Lung (tissue), 12 donors: ENCODE results near the gene ETV7. TPM values are rescaled to one million over a fixed set of nuclear protein-coding genes. Genes with fewer than 3 reads are reported as not detected.

Source experiments
- ATAC-seq: fragments of 200-7000 bp; cut with Tn5 transposase; one replicate; pipeline ENCODE4 v1.9.1; 2020; ENCODE audit warnings: moderate number of reproducible peaks; ENCODE audit not compliant: insufficient read depth, low FRiP score
- DNase-seq, 3 donors: peaks; one replicate each; pipeline ENCODE4 v3.0.0-alpha.2; 2013 to 2017
- H3K27ac ChIP-seq, 2 donors: one replicate each; pipeline ENCODE4 v1.5.1; 2013; ENCODE audit warnings: mild to moderate bottlenecking in 2 of 2, moderate library complexity in 2 of 2, control low read depth in 1 of 2, inconsistent platforms in 1 of 2, low read depth in 1 of 2, low read length in 1 of 2
- H3K27me3 ChIP-seq, 3 donors: one replicate each; pipeline ENCODE4 v1.5.1; 2013; ENCODE audit warnings: low read length in 2 of 3; ENCODE audit not compliant: control insufficient read depth in 3 of 3, insufficient read depth in 3 of 3
- H3K36me3 ChIP-seq, 4 donors: one replicate each; pipeline ENCODE4 v1.5.1; 2013; ENCODE audit warnings: low read length in 4 of 4, mild to moderate bottlenecking in 1 of 4, moderate library complexity in 1 of 4; ENCODE audit not compliant: control insufficient read depth in 4 of 4, insufficient read depth in 4 of 4
- H3K4me1 ChIP-seq, 5 donors: one replicate each; pipeline ENCODE4 v1.5.1; 2013; ENCODE audit warnings: low read length in 5 of 5, mild to moderate bottlenecking in 2 of 5, moderate library complexity in 1 of 5; ENCODE audit not compliant: control insufficient read depth in 5 of 5, insufficient read depth in 5 of 5
- H3K4me3 ChIP-seq: one replicate; pipeline ENCODE4 v1.5.1; 2013; ENCODE audit warnings: mild to moderate bottlenecking, control low read depth, moderate library complexity
- H3K9ac ChIP-seq, 2 donors: one replicate each; pipeline ENCODE4 v1.5.1; 2013; ENCODE audit warnings: low read length in 2 of 2, control low read depth in 1 of 2; ENCODE audit not compliant: insufficient read depth in 1 of 2
- H3K9me3 ChIP-seq, 4 donors: one replicate each; pipeline ENCODE4 v1.5.1; 2013; ENCODE audit warnings: low read length in 3 of 4, mild to moderate bottlenecking in 1 of 4, moderate library complexity in 1 of 4; ENCODE audit not compliant: control insufficient read depth in 4 of 4, insufficient read depth in 3 of 4
- CTCF ChIP-seq: IDR thresholded peaks from 2 replicates; pipeline ENCODE4 v1.5.1; 2012; ENCODE audit warnings: mild to moderate bottlenecking; ENCODE audit errors: control extremely low read depth, extremely low read depth
- WGBS, 2 donors: extraction: QIAGEN DNeasy Blood & Tissue Kit; methylation state at CpG; one replicate each; pipeline ENCODE4 v1.1.7; 2013; 5-methylcytosine and 5-hydroxymethylcytosine counted together
- polyA plus RNA-seq, 2 donors: library from polyadenylated mRNA; stranded (reverse); fragments of 200-250 nt; gene quantifications; one replicate each; pipeline ENCODE4 v1.2.1, GENCODE V29; 2013
- total RNA-seq, 2 donors: library from RNA; depleted of rRNA in 1 of 2; stranded (reverse); fragments of >200 nt in 1 of 2; gene quantifications; one replicate each; pipeline ENCODE4 v1.2.1, GENCODE V29; 2014 to 2021
- donor health status: control.
- donor health status: control.
- donor health status: Bipolar disorder and iron deficiency.
- donor health status: healthy.
- donor health status: DM: yes; HTN: yes; CAD: no.

The ETV7 gene
- total and polyA plus RNA-seq, 4 donors: 1.4 to 6.6 (median 3.6) TPM

- WGBS, 2 donors: 89 to 92% methylated on average over 13 of the region's 13 CpGs
- Histone ChIP-seq H3K27ac (no peak overlapping the region), H3K4me3 (no peak overlapping the region), H3K9ac (no peak overlapping the region), H3K27me3 (peaks cover 0 to 3% (median 3%) of the 10 kb centered on the region in 3 donors), H3K9me3 (no peaks in the 10 kb centered on the region), H3K36me3 (no peaks in the 10 kb centered on the region), H3K4me1 (peaks cover 0 to 7% (median 4%) of the 10 kb centered on the region in 5 donors)
- no peak for TF ChIP-seq CTCF
- DNase-seq: no peak
- ATAC-seq: no peak
Observed at GRCh38 chr6:36345681-36346466, 41.6 kb downstream of the ETV7 start.

DNA sequence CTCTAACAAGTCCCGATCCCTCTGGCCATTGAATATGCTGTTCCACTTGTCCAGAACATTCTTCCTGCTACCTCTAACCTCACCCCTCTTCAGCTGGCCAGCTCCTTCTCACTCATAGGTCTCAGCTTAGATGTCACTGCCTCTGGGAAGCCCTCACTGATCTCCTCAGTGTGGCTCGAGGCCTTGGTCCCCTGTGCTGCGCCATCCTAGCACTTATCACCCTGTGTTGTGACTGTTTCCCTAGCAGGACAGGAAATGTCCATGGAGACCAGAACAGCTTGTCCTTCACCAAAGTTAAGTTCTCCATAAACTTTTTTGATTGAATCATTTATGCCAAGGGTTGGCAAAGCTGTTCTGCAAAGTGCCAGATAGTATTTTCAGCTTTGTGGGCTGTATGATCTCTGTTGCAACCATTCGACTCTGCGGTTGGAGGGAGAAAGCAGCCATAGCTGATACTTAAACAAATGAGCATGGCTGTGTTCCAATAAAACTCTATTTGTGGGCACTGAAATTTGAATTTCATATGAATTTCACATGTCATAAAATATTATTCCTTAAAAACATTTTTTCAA lies 44.3 kb downstream of the ETV7 start:
- 64 to 87% methylated on average over 5 of the region's 5 CpGs for WGBS, 2 donors
- H3K27ac ChIP-seq: no peak overlapping the region
- no peaks in the 10 kb centered on the region for H3K9me3 ChIP-seq
- ATAC-seq (no peak), DNase-seq (no peak)
- H3K36me3 ChIP-seq: no peaks in the 10 kb centered on the region
- no peak overlapping the region for H3K4me3 ChIP-seq
- peaks cover 0 to 3% (median 0%) of the 10 kb centered on the region in 5 donors for H3K4me1 ChIP-seq
- peaks cover 0 to 26% (median 3%) of the 10 kb centered on the region in 3 donors for H3K27me3 ChIP-seq
- TF ChIP-seq CTCF: no peak
- H3K9ac ChIP-seq: no peak overlapping the region

DNA sequence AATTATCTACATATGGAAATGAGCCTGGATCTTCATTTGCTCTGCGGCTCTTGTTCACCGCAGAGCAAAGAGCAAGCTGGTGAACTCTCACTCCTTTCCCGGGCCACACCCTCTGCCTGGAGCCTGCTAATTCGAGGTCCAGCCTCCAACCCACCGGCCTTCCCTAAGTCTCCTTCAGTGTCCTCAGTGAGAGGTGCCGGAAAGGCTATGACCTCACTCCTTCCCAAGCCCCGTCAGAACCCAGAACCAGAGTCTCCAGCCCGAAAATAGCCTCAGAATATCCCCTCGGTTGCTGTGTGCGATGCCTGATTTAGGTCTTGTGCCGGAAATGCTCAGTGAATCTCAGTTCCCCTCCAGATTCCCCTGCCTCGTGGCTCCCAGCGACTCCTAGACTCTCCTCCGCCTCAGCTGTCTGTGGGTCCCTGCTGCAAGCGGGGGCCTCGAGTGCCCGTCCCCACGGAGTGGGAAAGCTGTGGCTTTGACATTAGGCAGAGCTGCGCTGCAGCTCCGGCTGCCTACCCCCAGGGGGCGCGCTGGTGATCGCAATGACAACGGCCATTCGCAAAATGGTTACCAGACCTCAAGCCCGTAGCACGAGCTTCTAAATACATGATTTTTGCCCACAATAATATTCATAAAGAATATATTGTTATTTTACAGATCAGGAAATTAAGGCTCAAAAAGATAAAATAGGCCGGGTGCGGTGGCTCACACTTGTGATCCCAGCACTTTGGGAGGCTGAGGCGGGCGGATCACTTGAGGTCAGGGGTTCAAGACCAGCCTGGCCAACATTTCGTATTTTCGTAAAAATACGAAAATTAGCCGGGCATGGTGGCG lies 46.6 kb downstream of the ETV7 start:
- Histone ChIP-seq H3K36me3 (no peaks in the 10 kb centered on the region), H3K27me3 (peaks cover 0 to 32% (median 3%) of the 10 kb centered on the region in 3 donors), H3K9ac (peak overlapping the region in 1 of 2 donors; percentile 17), H3K27ac (no peak overlapping the region), H3K4me3 (no peak overlapping the region), H3K9me3 (no peaks in the 10 kb centered on the region), H3K4me1 (peaks cover 0 to 3% (median 0%) of the 10 kb centered on the region in 5 donors)
- DNase-seq (peak; percentile 67 to 75 (median 68)), ATAC-seq (peak; percentile 94)
- peak; percentile 90 for TF ChIP-seq CTCF
- 21% methylated on average over 36 of the region's 36 CpGs for WGBS, 2 donors
